T-helper 22 cell (primary cell): ENCODE measurements around the gene TMEM131L.
"Not testable (repeated sequence)": the region's sequence is repeated elsewhere in the genome, so short reads cannot be mapped to it uniquely, and the experiment has no call there.

Experiments used
- DNase-seq: peaks from one replicate; pipeline ENCODE4 v3.0.0-alpha.2; 2020; ENCODE audit warnings: low read depth

Gene TMEM131L, protein sequence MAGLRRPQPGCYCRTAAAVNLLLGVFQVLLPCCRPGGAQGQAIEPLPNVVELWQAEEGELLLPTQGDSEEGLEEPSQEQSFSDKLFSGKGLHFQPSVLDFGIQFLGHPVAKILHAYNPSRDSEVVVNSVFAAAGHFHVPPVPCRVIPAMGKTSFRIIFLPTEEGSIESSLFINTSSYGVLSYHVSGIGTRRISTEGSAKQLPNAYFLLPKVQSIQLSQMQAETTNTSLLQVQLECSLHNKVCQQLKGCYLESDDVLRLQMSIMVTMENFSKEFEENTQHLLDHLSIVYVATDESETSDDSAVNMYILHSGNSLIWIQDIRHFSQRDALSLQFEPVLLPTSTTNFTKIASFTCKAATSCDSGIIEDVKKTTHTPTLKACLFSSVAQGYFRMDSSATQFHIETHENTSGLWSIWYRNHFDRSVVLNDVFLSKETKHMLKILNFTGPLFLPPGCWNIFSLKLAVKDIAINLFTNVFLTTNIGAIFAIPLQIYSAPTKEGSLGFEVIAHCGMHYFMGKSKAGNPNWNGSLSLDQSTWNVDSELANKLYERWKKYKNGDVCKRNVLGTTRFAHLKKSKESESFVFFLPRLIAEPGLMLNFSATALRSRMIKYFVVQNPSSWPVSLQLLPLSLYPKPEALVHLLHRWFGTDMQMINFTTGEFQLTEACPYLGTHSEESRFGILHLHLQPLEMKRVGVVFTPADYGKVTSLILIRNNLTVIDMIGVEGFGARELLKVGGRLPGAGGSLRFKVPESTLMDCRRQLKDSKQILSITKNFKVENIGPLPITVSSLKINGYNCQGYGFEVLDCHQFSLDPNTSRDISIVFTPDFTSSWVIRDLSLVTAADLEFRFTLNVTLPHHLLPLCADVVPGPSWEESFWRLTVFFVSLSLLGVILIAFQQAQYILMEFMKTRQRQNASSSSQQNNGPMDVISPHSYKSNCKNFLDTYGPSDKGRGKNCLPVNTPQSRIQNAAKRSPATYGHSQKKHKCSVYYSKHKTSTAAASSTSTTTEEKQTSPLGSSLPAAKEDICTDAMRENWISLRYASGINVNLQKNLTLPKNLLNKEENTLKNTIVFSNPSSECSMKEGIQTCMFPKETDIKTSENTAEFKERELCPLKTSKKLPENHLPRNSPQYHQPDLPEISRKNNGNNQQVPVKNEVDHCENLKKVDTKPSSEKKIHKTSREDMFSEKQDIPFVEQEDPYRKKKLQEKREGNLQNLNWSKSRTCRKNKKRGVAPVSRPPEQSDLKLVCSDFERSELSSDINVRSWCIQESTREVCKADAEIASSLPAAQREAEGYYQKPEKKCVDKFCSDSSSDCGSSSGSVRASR (N-terminal part only)

DNA sequence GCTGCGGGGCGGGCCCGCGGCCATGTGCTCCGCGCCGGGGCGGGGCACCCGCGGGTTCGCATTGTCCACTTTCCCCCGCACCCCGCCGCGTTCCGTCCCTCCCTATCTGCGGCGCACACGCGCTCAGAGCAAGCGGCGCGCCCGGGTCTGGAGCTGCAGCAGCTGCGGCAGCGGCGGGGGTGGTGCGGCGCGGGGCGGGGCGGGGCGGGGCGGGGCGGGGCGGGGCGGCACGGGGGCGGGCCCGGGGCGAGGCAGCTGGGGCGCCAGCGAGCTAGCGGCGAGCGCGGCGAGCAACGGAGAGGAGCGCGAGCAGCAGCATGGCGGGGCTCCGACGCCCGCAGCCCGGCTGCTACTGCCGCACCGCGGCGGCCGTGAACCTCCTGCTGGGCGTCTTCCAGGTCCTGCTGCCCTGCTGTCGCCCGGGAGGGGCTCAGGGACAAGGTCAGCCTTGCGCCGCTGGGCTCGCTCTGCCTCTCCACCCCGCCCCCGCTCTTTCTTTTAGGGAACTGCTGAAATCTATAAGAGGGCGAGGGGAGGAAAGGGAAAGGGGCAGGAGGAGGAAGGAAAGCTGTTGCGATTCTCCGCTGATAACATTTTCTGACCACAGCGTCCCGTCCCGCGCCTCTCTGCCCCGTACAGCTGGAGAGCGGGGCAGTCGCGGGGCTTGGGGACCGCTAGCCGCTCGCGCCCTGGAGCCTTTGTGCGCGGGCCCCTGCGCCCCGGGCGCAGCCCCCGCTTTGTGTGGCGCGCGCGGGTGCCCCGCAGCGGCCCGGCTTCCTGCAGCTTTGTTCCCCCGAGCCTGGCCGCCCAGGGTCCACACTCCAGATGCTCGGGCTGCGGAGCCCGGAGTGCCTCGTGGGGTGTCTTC lies at the start of gene TMEM131L:
TMEM131L (plus strand) TSS at position 280 of the 868 bp plus-strand sequence; CDS start at position 318, 38 bp downstream.
- DNase-seq, result peak; percentile 64

DNA sequence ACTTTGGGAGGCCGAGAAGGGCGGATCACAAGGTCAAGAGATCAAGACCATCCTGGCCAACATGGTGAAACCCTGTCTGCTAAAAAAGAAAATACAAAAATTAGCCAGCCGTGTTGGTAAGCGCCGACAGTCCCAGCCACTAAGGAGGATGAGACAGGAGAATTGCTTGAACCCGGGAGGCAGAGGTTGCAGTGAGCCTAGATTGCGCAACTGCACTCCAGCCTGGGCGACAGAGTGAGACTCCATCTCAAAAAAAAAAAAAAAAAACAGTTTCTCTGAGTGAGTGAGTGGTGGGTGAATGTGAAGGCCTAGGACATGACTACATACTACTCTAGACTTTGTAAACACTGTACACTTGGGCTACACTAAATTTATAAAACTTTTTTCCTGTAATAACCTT lies 49.7 kb upstream of the TMEM131L start:
- DNase-seq, result not testable (repeated sequence)

DNA sequence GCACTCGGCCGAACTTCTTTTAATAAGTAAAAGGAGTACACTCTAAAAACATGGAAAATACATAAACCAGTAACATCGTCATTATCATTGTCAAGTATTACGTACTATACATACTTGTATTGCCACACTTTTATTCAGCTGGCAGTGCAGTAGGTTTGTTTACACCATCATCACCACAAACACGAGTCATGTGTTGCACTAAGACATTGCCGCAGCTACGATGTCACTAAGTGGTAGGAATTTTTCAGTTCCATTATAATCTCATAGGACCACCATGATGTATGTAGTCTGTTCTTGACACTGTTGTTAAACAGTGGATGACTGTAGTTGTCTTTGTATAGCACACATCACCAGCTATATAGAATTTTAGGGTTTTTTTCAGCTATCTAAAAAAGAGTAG lies 48.0 kb upstream of the TMEM131L start:
- no peak for DNase-seq

DNA sequence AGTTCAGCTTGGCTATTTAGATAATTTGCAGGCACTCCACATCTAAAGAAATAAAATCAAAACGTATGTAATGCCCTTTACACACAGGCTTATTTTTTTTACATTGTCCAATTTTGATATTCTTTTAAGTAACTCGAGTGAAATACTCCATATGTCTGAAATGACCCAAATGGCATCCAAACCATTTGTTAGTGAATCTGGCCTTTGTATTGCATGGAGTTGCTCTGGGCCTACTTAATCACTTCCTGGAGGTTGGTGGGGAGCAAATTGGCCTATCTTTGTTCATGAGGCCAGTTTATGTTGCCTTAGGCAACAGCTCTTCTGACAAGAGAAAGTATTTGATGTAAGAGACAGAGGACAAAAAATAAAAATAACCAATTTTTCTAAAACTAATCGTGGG lies 47.6 kb upstream of the TMEM131L start:
- no peak for DNase-seq

DNA sequence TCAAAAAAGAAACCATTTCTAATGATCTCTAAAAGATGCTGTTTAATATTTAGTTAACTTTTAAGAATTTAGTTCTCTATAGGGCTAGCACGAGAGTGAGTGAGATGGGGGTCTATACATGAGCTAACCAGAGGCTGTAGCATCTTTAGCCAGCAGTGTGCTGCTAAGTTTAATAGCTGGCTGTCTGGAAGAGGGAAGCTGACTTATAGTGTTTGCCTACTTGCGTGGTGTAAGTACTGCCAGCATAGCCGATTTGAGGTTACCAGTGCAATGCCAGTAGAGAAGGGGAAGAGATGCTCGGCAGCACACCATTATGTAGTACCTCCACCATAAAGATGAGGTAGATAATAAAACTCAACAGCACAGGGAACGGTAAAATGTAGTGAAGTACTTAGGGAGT lies 47.1 kb upstream of the TMEM131L start:
- DNase-seq, result no peak

DNA sequence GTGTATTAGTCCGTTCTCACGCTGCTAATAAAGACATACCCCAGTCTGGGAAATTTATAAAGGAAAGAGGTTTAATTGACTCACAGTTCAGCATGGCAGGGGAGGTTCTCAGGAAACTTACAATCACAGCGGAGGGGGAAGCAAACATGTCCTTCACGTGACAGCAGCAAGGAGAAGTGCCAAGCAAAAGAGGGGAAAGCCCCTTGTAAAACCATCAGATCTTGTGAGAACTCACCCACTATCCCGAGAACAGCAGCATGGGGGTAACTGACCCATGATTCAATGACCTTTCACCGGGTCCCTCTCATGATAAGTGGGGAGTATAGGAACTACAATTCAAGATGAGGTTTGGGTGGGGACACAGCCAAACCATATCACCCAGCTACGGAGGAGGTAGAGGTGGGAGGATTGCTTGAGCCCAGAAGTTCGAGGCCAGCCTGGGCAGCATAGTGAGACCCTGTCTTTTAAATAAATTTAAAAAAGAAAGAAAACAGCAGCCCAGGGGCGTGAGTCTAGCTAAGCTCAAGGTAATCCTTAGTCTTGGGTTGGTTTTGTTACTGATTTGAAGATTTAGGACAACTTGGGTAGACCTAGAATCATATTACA lies 46.4 kb upstream of the TMEM131L start:
- DNase-seq, result no peak

DNA sequence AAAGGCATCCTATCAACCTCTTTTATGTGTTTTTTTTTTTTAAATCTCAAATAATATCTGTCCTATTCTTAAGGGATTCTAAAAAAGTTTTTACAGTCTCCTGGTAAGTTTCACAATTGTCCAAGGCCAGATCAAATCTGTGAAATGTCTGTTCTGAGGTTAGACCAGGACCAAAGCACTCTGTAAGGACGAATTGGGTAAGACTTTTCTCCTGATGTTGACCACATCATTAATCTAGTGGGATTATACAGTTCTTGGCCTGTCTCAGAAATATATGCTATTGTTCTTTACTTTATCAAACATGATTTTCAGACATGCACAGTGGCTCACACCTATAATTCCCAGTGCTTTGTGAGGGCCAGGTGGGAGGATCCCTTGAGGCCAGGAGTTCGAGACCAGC lies 45.8 kb upstream of the TMEM131L start:
- no peak for DNase-seq

DNA sequence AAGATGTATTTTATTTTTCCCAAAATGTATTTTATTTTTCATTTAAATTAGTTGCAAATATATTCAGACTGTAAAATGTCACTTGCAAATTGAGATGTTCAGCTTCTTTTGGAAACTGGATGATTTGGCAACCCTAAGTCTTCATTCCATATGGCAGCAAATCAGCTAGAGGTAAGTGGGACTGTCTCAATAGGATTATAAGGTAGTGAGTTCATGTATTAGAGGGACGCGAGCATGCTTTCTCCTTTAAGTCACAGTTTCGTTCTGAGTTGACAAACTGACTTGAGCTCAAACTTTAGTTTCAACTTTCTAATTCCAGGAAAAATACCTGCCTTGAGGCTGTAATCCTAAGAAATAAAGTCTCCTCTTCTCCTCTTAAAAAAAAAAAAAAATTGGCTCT lies 44.2 kb upstream of the TMEM131L start:
- no peak for DNase-seq

DNA sequence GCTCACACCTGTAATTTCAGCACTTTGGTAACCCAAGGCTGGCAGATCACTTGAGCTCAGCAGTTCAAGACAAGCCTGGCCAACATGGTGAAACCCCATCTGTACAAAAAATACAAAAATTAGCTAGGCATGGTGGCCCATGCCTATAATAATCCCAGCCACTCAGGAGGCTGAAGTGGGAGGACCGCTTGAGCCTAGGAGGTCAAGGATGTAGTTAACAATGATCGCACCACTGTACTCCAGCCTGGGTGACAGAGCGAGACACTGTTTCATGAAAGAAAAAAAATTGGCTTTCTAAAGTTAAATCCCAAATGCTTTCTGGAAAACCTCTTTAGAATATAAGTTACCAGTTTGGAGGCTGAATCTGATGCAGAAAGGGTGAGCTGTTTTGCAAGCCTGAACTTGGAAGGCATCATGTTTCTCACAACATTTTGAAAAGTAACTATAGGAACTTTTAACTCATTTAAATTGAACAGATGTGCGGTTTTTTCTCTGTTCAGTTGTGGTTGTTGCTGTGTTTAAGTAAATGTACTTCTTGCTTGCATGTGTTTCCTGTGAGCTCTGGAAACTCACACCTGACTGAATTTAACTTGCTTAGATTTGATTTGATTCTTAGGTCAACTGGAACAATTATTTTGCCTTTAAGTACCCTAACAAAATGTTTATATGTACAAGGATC lies 39.8 kb upstream of the TMEM131L start:
- no peak for DNase-seq

DNA sequence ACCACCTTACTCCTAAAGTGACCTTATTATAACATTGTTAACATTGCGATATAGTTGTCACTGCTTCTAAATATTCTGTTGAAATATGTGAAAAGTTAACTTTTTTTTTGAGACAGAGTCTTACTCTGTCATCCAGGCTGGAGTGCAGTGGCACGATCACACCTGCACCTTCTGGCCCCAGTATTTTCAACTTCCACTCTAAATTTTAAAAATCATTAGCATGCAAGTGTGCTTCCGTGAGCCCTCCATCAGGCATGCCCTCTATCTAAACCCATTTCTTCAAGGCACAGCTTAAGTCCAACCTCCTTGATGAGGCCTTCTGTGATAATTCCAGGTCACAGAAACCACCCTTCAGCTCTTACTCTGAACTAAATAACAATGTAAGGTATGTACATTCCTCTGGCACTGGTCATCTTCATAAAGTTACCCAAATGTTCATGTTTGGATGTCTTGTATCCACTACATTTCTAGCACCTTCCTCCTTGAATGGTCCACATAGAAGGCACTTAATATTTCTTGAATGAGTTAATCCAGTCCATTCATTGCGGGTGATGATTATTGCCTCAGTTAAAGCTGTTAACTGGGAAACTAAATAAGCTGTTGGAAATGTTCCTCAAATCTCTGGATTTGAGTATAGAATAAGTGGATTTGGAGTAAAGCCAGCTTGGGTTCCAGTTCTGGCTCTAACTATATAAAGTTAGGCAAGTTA lies 38.6 kb upstream of the TMEM131L start:
- DNase-seq, result no peak

DNA sequence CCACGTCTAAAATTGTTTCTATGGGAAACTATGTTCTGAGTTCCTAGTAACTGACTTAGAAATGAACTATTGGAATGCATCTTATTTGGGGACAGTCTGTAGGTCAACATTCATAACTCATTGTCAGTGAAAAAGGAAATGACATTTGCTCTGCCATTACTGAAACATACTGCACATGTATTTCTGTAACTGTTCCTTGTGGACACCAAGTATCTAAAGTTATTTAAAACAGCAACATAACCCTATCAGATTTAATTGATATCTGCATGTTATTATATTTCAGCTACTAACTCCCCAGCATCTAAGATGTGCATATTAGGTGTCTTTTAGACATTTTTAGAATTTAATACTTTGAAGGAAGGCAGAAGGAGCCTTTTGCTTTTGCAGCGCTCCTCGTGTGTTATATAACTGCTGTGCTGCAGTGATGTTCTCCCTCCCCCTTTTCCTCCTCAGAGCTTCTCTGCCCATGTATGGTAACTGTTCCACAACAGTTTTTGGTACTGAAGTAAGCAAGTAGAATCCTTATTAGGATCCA lies 37.2 kb upstream of the TMEM131L start:
- DNase-seq, result no peak

DNA sequence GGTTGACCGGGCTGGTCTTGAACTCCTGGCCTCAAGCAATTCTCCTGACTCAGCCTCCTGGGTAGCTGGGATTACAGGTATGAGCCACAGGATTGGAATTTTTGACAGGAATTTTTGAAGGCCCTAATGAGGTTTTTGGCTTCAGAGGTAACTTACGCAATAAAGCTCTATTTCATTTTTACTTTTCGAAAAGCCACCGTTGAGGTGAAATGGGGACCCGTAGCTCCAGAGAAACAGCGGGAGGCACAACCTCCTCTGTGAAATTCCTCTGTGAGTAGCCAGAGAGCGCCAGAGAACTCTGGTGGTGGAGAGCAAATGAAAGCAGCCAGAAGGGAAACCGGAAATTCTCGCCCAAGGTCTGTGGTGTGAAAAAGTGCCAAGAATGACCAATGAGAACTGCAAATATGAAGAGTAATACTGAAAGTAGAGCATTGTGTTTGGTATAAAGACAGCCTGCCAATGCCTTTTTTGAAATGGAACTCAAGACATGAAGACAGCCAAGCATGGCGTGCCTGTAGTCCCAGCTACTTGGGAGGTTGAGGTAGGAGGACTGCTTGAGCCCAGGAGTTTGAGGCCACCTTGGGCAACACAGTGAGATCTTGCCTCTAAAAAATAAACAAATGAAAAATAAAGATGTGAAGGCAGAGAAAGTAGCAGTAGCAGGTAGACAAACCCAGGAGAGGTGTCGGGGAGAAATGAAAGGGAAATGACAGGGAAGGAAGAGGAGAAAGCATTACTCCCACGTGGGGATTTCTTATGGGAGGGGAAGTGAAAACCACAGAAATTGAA lies 33.0 kb upstream of the TMEM131L start:
- peak; percentile 37 for DNase-seq

DNA sequence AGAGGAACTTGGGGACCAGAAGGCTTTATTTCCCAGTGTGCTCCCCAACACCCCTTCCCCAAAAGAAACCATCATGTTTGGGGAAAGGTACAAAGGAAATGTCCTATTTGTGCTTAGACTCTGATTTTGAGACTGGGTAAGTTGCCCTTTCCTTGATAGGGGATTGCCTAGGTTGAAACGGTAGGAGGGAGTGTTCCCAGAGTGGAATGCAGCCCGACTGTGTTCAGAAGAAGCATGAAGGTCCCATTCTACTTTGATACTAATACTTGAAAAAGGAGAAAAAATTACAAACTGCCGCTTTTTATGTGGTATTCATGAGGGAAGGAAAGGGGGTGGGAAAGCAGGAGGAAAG lies 32.4 kb upstream of the TMEM131L start:
- no peak for DNase-seq

DNA sequence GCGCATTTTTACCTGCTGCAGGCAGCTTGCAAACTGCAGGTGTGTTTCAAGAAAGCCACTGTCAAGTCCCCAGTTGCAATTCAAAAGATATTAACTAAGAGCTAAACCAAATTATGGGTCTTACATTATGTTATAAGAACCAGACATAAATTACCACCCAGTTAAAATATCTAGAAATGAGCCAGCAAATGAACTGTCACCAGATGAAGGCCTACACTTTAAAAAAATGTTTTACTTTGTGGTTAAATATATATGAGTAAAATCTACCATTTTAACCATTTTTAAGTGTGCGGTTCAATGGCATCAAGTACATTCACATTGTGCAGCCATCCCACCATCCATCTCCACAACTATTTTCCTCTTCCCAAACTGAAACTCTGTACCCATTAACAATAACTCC lies 32.0 kb upstream of the TMEM131L start:
- no peak for DNase-seq

DNA sequence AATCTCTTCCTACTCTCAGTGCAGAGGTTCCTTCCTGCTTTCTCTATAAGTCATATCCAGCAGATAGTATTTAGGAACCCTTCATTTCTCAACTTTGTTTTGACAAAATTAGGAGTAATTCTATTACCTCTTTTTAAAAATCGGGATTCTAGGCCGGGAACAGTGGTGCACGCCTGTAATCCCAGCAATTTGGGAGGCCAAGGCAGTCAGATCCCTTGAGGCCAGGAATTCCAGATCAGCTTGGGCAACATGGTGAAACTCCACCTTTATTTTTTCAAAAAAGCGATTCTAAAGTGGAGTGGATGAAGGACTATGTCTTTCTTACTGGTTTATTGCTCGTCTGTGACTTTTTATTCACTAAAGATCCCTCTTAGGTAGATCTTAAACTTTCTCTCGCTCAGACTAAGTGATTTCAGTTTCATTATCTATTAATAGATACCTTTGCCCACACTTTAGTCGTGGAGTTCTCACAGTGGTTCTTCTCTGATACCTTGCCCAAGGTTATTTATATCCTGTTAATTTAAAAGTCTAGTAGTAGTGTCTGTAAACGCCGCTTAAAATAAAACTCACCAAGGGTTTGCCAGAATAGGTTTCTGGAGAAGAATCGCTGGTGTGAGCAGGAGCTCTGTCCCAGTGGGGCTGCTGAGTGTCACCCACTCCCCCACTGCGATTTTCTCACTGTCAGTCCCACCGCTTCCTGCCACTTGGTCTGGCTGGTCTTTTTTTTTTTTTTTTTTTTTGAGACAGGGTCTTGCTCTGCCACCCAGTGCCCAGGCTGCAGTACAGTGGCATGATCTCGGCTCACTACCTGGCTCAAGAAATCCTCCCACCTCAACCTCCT lies 27.0 kb upstream of the TMEM131L start:
- DNase-seq, result no peak

DNA sequence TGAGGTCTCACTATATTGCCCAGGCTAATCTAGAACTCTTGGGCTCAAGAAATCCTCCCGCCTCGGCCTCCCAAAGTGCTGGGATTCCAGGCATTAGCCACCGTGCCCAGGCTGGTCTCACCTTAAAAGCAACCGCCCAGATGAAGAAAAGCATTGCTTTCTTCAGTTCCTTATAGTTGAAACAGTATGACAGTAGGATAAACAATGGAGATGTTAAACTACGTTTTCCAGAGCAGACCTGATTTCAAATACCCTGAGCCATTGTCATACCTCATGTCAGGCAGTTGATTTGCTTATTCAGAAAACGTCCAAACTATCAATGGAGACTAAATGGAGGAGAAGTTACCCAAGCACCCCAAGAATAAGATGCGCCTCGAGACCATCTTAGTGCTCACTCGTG lies 26.3 kb upstream of the TMEM131L start:
- no peak for DNase-seq

DNA sequence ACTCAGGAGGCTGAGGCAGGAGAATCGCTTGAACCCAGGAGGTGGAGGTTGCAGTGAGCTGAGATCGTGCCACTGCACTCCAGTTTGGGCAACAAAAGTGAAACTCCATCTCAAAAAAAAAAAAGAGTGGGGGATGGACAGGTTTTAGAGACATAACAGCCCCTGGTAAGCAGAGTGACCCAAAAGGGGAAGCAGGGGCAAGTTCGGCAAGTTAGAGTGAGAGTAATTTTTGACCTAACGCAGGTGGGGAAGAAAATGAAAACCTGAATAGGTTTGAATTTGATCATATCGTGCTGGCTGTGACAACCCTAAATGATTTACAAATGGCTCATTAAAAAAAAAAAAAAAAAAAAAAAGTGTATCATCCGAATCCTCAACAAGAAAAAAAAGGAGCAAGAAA lies 25.7 kb upstream of the TMEM131L start:
- no peak for DNase-seq
